GM19023 (cell line): ENCODE measurements around the gene BLM.
"Not testable (repeated sequence)": the region's sequence is repeated elsewhere in the genome, so short reads cannot be mapped to it uniquely, and the experiment has no call there.

Experiments used
- ATAC-seq: cut with Tn5 transposase; IDR thresholded peaks from one replicate; pipeline ENCODE4 v1.9.1; 2021; ENCODE audit warnings: mild to moderate bottlenecking, moderate library complexity; ENCODE audit not compliant: unreplicated experiment

The BLM gene

DNA sequence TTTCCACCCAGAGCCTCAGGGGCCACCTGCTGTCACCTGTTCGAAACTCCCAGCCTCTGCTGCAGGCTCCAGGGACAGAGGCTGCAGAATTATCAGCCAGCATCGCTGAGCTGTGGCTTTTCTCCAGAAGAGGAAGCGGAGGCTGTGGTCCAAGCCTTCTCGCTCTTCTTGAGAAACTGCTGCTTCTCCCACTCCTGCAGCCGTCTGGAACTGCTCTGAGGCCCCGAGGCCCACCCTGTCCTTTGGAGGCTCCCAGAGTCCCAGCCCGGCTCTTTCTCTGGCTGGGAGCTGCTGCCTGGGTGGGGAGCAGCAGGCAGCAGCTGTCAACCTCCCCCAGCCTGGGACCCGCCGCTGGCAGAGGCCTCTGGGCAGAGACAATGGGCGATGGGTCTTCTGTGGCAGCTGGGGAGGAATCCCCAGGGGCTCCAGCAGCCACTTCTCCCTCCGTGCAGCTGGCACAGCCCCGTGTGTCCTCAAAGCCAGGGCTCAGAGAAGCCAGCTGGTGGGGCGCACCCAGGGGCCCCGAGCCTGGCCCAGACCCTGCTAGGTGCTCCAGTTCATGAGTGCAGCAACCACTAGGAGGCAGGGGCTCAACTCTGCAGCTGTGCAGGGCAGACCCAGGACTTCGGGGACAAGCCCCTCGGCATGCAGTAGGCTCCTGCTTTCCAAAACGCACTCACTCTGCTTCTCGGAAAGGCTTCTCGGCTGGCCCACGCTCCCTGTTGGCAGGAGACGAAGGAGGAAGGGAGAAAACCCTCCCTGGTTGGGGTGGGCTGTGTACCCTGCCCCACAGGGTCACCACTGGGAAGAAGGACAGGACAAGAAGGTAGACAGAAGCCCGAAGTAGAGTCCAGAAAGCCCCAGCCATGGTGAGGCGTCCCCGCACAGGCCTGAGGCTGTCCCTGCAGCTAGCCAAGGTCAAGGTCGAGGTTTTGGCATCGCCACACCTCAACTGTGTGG, 101.4 kb downstream of the BLM start:
- no peak for ATAC-seq

DNA sequence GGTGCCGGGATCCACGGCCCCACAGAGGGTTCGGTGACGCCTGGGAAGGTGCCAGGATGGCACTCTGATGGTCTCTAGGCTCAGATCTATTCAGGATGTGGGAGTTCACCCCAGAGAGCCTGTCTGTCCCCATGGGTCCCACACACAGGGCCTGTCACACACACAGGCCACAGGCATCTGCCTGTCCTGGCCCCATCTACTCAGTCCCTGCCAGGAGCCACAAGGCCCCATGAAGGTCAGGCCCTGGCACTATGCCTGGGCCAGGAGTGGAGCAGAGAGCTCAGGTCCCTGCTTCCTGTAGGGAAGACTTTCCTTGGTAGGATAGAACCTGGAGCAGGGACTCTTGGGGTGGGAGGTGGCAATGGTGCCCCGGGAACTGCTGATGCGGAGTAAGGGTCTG, 102.2 kb downstream of the BLM start:
- ATAC-seq: no peak

DNA sequence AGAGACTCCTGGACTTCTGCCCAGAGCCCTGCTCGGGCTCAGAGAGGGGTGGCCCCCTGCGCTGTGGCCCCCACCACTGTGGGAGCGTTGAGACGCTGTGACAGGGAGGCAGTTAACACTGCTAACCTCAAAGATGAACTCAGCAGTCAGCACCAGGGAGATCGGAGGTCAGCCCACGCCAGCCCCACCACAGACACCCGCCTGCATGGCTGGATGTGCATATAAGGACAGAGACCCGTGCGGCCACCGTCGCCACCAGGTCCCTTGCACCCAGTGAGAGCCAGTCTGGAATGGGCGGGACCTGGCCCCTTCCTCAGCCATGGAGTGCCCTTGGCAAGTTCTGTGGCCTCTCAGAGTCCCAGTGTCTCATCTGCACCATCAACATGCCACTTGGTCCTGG, 102.7 kb downstream of the BLM start:
- ATAC-seq: no peak

DNA sequence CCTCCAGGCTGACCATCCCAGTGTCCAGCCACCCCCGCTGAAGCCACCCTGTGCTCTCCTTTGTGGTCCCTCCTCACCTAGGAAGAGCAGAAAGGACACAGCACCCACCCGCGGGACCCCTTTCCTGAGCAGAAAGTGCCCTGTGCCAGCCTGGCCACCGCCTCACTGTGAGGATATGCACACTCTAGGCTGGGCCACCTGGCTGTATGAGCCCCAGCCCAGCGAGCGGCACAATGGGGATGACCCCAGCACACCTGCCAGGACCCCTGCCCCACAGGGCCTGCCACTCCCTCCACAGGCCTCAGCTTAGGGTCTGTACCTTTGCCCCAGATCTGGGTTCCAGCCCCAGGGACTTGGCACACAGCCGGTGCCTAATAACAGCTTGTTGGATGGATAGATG, 103.3 kb downstream of the BLM start:
- no peak for ATAC-seq

DNA sequence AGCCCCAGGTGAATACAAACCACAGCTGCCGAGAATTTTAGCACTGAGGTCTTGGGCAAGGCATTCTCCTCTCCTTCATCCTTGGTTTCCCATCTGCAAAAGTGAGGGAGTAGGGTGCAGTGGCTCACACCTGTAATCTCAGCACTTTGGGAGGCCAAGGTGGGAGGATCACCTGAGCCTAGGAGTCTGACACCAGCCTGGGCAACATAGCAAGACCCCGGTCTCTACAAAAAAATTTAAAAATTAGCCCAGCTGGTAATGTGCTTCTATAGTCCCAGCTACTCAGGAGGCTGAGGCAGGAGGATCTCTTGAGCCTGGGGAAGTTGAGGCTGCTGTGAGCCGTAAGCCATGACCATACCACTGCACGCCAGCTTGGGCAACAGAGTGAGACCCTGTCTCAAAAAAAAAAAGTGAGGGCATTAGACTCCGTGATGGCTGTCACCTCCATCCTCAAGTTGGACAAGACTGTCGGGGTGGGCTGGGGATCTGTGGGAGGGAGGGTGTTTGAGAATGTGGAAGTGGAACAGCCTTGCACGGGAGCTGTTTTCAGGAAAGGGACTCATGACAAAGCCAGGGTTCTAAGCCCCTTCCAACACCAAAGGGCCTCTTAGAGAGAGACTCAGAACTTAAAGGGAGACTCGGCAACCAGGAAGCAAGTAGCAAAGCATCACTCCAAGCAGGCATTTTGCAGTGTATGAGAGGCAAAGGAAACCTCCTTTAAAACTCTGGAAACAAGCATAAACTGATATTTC, 105.2 kb downstream of the BLM start:
- ATAC-seq: no peak

DNA sequence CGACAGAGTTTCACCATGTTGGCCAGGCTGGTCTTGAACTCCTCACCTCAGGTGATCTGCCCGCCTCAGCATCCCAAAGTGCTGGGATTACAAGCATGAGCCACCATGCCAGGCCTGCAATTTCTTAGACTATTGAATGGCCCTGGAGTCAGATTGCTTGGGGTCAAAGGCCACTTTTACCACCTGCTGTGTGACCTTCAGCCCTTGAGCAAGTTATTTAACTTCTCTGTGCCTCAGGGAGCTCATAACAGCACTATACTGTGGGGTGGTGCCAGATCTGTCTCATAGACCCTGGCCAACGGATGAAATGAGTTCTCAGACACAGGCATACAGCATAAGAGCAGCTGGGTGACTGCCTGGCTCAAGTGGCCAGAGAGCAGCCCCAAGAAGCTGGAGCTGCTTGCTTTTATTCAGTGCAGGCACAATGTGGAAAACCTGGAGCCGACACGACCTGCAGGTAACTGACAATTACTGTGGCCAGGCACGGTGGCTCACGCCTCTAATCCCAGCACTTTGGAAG, 106.4 kb downstream of the BLM start:
- no peak for ATAC-seq

DNA sequence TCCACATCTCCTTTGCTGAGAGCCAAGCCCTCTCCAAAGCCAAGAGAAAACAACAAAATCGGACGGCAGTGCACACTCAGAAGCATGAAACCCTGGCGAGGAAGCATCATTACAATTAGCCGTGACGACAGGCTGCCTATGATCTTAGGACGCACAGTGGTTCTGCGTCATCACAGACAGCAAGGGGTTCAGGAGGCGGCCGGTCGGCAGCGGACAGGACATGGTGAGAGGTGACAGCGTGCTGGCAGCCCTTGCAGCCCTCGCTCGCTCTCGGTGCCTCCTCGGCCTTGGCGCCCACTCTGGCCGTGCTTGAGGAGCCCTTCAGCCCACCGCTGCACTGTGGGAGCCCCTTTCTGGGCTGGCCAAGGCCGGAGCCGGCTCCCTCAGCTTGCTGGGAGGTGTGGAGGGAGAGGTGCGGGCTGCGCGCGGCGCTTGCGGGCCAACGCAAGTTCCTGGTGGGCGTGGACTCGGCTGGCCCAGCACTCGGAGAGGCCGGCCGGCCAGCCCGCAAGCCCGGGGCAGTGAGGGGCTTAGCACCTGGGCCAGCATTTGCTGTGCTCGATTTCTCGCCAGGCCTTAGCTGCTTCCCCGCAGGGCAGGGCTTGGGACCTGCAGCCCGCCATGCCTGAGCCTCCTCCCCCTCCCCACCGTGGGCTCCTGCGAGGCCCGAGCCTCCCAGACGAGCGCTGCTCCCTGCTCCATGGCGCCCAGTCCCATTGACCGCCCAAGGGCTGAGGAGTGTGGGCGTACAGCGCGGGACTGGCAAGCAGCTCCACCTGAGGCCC, 108.2 kb downstream of the BLM start:
- not testable (repeated sequence) for ATAC-seq

DNA sequence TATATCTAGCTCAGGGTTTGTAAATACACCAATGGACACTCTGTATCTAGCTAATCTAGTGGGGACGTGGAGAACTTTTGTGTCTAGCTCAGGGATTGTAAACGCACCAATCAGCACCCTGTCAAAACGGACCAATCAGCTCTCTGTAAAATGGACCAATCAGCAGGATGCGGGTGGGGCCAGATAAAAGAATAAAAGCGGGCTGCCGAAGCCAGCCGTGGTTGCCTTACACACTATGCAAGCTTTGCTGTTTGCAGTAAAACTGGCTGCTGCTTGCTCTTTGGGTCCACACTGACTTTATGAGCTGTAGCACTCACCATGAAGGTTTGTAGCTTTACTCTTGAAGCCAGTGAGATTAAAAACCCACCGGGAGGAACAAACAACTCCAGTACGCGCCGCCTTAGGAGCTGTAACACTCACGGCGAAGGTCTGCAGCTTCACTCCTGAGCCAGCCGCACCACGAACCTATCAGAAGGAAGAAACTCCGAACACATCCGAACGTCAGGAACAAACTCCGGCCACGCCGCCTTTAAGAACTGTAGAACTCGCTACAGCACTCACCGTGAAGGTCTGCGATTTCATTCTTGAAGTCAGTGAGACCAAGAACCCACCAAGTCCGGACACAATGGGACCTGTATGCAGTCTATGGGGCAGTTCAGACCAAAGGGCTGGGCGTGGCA, 109.2 kb downstream of the BLM start:
- ATAC-seq: not testable (repeated sequence)

DNA sequence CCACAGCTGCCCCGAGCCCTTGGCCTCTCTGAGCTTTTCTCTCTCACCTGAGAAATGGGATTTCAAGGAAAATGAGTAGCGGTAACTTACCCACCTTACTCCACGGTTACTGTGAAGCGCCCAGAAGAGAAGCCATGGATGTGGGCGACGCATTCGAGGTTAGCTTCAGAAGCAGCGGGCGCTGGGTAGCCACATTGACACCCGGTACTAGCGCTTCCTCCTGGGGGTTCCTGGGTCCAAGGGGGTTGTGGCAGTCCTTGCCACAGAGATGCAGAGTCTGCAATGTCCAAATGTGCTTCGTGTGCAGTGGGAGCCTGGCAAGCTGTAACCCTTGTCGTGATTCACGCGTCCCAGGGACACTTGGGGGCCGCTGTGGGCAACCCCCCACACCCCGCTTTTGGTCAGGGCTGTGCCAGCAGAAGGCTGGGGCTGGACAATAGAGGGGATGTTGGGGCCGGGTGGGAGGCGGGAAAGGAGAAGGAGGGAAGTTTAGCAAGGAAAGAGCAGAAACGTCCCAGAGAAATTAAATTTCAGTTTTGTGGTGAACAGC, 109.8 kb downstream of the BLM start:
- no peak for ATAC-seq

DNA sequence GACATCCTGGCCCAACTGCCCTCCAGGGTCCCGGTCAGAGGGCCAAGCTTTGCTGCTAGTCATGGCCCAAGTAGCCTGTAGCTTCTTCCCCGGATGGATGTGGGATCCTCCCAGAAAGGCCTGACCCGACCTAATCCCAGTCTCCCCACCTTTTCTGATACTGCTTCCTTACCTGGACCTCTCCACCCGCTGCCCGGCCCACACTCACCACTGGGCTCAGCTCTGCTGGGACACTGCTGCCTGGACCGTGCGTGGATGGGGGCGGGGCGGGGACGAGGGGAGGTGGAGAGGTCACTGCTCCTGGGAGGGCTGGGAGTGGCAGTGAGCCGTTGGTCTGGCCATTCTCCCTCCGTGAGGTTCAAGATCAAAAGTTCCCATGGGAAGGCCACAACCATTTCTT, 111.0 kb downstream of the BLM start:
- ATAC-seq: no peak

DNA sequence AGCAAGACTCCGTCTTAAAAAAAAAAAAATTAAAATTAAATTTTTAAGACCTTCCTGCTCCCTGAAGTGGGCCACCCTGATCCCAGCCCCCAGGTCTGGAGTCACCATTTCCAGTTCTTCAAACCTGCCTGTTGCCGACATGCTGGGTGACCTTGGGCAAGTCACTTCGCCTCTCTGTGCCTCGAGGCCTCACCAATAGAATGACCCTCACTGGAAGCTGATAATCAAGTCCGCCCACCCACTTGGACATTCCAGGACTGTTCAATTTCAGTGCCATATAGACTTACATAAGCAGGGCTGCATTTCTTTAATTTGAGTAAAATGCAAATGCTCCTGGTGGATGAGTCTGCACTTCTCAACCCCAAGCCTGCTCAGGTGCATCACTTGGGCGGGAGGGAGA, 112.0 kb downstream of the BLM start:
- ATAC-seq: no peak

DNA sequence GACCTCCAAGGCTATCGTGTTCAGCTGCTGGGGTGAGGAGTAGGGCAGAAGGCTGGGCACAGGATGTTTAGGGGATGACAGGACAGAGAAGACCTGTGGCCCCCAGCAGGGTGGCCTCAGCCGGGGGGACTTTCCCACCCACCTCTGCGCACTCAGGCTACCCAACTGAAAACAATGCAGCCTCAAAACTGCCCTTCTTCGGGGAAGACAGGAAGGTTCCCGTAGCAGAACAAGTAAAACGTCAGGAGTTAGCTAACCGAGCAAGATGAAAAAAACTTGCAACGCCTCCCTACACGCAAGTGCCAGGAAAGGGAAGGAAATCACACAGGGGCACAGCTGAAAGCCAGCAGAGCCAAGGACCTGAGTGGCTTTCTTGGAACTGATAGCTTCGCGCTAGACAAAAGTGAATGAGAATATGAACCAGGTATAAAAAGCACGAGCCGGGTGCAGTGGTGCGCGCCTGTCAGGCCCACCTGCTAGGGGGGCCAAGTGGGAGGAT, 112.8 kb downstream of the BLM start:
- no peak for ATAC-seq

DNA sequence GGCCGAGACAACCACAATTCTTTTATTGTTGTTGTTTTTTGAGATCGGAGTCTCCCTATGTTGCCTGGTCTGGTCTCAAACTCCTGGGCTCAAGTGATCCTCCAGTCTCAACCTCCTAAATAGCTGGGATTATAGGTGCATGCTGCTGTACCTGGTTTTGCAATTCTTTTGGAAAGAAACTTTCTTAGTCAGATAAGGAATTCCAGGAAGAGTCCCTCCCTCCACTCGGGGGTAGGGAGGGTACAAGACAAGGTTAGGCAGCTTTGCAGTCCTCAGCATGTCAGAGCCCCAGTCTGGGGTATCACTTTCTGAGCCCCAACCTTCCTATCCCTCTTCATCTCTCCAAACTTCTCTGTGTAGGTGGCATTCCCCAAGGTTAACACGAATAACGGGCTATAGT, 117.5 kb downstream of the BLM start:
- no peak for ATAC-seq

DNA sequence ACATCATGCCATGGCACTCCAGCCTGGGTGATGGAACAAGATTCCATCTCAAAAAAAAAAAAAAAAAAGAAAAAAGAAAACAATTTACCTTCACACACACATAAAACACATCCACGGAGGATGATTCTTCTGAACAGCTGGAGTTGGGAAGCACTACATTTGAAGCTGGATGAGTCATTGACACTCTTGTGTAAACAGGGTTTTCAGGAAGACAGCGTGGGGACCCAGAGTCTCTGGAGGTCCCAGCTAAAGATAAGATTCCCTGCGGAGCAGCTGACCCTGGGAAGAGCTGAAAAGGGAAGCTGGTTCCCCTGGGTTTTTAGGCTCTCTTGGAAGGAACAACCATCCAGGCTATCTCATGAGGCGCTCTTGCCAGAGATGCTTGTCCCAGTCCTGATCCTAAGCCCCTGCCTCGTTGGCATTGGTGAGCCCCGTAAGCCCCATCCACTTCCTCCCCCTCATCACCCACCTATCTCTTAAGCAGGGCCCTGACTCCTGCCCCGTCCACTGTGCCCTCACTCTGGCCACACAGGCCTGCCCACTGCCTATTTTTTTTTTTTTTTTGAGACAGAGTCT, 119.2 kb downstream of the BLM start:
- ATAC-seq: no peak

DNA sequence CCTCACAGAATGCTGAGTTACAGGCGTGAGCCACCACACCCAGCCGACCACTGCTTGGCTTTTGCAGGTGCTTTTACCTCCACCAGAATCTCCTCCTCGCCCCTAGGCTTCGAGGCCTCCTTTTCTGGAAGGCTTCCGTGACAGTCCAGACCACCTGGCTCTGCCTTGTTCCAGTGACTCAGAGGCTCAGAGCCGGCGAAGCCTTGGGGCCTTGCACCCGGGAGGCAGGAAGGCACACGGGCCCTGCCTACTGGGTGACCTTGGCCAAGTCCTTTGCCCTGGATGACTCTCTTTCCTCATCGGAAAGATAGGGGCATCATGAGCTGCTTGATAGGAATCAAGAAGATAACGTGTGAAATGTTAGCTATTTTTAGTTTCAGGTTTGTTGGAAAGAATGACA, 119.9 kb downstream of the BLM start:
- ATAC-seq: no peak

DNA sequence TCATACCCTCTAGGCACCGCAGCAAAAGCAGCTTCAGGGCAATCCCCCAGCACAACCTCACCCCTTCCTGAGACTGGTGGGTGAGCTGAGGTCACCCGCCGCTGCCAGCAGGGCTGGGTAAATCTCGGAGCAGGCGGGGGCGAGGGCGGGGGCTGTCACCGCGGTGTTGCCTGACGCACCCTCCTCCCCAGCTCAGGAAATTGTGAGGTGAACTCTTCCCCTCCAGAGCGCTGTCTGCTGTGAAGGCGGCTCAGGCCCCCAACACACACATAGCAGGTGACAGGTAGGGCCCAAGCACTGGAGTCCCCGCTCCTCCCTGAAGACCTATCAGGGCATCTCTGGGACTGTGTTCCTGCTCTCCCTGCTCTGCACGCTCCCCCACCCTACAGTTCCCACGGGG, 121.0 kb downstream of the BLM start:
- ATAC-seq: no peak

DNA sequence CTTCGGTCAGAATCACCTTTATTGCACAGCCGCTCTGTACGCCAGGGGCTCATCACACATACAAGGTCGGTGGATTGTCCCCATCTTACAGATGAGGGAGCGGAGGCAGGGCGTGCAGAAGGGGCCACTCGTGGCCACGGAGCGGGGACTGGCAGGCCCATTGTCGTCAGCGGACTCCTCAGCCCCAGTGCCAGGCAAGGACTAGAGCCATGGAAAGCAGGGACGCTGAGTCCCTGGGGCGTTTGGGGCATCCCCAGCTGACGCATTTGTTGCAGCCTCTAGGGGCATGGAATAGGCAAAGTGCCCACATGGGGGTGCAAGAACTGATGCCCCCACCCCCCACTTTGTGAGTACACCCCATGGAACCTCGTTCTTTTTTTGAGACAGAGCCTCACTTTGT, 121.4 kb downstream of the BLM start:
- no peak for ATAC-seq

DNA sequence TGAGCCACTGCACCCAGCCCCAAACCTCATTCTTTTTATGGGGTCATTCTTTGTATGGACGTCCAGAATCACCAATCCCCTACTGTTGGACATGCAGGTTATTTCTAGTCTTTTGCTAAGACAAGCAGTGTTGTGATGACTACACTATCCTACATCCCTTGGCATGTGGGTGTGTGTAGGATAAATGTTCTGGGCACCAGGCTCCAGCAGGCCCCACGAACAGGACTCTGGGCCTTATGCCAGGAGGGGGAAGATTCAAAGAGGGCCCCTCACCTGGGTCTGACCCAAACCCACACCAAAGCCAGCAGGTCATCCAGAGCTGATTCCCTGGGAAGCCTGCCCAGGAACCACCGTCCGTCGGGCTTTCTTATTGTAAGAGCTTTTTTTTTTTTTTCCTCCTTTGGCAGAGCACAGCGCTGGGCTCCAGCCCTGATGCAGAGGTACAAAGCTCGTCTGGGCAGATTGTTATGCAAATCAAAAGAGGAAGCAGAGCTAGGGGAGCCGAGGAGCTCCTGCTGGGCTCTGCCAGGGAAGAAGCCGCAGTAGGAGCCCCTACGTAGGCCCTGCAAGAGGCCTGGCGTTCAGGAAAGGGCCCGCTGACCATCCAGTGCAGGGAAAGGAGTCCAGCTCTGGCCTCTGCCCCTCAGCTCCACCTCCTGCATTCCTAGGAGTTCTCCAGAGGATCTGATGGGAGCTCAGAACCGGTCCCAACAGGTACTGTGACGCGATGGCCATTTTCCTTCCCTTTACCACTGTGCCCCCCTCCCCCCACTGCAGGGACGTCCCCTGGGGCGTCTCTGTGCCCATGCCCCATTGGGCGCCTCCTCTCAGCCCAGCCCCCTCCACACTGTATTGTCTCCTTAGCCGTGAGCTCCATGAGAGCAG, 122.3 kb downstream of the BLM start:
- ATAC-seq: peak; percentile 88
